HG03135 (cell line): ENCODE measurements around the gene TUBG1.
"Not testable (repeated sequence)": the region's sequence is repeated elsewhere in the genome, so short reads cannot be mapped to it uniquely, and the experiment has no call there.

ENCODE experiments used
- ATAC-seq: cut with Tn5 transposase; IDR thresholded peaks from one replicate; pipeline ENCODE4 v1.9.1; 2021; ENCODE audit warnings: mild to moderate bottlenecking, moderate library complexity; ENCODE audit not compliant: unreplicated experiment

The TUBG1 gene

GRCh38 chr17:42578282-42578869 lies 31.1 kb upstream of the TUBG1 start:
- ATAC-seq, result peak; percentile 55

GRCh38 chr17:42579794-42580551 lies 29.5 kb upstream of the TUBG1 start:
- no peak for ATAC-seq

- ATAC-seq, result no peak
These were observed 27.7 kb upstream of the TUBG1 start for GRCh38 chr17:42581744-42582270.

GRCh38 chr17:42584880-42585279 lies 24.6 kb upstream of the TUBG1 start:
- ATAC-seq, result no peak

- no peak for ATAC-seq
These were observed 24.1 kb upstream of the TUBG1 start for GRCh38 chr17:42585353-42585752.

DNA sequence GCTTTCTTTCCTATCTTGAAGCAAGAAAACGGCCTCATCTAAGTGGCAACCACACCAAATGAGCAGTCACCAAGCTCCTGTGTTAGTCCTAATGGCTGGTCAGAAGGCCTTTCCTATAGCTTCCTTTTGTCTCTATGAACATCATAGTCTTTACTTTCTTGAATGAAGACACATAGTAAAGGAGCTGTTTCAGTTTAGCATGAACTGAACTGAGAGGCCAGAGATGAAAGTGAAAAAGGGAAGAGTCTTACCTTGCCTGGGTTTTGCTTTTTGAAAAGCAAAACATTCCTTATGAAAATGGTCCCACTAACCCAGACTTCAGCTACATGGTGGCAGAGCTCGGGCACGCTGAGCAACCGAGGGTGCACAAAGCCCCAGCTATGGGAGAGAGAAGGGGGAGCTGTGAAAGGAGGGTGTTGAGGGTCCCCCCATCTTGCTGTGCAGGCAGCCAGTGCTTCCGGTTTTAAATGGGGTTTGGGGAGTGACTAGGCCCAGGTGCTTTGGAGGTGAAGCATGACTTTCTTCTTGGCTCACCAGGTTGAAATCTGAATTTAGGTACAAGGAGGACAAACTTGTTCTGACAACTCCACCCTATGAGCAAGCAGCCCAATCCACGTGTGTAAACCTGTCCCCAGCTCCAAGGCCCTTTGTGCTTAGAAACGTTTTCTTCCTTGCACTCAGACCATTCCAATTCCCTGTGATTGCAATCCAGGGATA lies 22.8 kb upstream of the TUBG1 start:
- no peak for ATAC-seq

- ATAC-seq, result no peak
These were observed 18.6 kb upstream of the TUBG1 start for GRCh38 chr17:42590886-42591285.

DNA sequence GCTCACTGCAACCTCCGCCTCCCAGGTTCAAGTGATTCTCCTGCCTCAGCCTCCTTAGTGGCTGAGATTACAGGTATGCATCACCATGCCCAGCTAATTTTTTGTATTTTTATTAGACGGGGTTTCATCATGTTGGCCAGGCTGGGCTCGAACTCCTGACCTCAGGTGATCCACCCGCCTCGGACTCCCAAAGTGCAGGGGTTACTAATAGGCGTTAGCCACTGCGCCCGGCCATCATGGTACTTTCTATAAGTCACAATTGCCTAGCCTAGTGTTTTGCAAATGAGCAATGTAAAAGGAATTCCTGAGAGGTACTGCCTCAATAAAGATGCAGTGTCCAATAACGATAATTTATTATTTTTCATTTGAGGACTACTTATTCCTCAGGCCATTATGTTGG lies 18.1 kb upstream of the TUBG1 start:
- ATAC-seq, result no peak

- ATAC-seq, result no peak
These were observed 13.1 kb upstream of the TUBG1 start for GRCh38 chr17:42596386-42596785.

DNA sequence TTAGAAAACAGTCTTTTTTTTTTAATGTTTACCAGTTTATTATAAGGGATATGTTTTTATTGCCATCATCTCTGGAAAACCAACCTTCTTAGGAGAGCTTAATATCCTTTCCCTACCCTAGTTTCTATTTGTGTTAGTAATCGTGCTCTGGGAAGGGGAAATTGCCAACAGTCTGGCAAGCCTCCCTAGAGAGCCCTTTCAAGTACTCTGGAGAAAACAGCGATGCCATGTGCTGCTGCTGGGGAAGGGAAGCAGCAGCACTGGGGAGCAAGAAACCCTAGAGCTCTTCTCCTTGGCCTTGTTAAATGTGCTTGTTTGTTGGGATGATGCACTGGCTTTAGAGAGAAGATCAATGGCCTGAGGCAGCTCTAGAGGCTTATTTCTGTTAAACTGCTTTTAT lies 10.6 kb upstream of the TUBG1 start:
- no peak for ATAC-seq

DNA sequence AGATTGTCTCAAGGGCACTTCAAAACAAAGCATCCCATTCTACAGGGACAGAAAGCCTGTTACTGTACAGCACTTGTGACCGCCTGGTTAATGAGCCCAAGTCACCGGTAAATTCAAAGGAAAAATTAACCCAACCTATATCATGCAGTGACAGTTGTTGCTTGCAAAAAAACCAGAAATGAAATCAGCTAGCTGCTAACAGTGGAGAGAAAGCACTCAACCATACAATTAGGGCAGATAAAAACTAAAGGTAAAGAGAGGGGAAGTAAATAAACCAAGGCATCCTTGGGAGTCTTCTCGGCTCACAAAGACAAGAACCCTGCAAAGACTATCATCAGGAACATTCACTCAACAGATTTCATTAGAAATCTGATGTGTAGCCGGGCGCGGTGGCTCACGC lies 6.2 kb upstream of the TUBG1 start:
- ATAC-seq, result no peak

DNA sequence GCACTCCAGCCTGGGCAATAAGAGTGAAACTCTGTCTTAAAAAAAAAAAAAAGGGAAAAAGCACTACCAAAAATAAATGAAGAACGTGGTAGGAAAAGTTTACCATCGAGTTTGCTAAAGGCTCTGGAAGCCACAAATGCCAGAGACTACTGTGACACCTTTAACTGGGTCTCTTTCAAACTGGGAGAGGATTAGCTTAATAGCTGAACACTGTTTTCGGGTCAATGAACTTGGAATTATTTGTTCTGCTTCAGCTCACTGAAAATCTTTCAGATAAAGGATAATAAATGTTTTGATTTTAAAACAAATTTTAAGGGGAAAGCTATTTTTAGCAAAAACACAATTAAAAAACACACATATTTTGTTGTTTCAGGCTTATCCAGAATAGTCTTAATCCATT lies 1.7 kb upstream of the TUBG1 start:
- no peak for ATAC-seq

DNA sequence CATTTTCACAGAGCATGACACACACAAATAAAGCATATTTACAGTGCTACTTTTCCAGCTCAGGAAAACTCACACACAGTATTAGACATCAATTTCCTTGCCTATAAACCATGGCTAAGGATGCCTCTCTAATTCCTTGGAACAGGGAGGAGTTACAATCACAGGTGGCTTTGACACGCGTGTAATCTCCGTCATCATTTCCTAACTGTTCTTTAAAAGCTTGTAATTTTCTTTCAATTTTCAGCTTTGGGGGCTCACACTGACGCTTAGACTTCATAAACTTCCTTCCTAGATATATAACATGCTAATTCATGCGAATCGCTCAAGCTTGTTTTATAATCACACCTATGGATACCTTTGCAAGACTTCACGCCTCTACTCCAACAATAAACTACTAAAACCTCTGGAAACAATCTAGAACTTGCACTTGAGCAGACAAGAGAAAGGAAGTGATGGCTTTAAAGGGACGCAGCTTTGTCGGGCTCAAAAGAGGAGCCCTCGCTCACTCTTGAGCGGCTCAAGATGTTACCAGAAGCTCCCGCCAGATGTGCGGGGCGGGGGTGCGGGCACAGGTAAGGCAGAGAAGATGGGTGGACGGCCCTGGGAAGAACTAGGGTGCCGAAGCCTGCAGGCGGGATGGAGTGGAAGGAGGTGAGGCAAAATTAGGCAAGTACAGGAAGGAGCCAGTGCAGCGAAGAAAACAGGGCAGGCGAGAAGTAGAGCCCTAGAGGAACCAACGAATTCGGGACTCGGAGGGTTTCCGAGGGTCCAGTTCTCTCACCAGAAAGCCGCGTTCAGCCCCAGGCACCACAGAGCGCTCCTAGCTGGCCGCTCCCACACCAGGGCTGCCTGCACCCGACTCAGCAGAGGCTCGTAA lies 940 bp upstream of the TUBG1 start:
- ATAC-seq, result peak; percentile 45

DNA sequence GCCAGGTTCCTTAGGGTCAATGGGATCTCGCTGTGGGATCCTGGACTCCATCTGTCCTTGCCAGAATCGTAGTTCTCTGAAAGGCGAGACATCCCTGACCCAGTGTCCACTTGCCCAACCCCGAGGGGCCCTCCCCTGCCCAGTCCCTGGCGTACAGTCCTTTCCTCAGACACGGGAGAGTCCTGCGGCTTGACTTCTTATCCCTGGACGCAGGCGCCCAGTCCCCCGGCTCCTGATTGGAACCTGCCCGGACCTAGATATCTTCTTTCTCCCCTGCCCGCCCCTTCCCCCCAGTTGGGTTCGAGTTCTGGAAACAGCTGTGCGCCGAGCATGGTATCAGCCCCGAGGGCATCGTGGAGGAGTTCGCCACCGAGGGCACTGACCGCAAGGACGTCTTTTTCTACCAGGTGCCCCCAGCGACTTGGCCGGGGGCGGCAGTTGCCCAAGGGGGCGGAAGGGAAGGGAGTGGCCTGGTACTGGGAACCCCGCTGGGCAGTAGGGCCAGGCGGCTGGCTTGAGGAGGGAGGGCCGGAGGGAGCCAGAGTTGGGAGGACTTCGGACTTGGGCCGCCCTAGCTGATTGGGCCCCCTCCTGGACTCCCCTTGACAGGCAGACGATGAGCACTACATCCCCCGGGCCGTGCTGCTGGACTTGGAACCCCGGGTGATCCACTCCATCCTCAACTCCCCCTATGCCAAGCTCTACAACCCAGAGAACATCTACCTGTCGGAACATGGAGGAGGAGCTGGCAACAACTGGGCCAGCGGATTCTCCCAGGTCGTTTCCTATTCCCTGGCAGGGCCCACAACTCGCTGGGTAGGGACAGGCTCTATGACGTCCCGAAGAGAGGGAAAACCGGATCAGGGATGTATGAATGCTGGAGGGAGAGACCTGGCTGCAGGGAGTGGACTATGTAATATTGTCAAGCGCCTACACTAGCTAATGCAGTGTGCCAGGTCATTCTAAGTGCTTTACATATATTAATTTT lies 625 bp downstream of the TUBG1 start:
- not testable (repeated sequence) for ATAC-seq

- no peak for ATAC-seq
These were observed 2.5 kb downstream of the TUBG1 start for GRCh38 chr17:42612013-42612412.

DNA sequence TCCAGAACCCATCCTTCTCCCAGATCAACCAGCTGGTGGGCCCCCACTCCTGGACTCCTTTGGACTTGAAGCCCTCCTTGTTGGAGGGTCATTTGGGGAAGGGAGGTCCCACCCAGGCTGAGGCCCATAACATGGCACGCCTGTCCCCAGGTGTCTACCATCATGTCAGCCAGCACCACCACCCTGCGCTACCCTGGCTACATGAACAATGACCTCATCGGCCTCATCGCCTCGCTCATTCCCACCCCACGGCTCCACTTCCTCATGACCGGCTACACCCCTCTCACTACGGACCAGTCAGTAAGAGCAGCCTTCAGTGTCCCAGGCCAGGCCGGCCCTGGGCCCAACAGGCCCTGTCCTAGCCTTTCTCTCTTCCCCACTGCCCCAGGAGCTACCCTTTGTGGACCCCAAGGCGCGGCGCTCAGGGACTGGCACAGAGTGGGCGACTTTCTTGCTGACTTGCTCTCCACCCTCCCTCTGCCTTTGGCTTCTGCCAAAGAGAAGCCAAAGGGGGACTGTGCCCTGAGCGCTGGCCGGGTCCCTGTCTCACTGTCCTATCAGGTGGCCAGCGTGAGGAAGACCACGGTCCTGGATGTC lies 4.3 kb downstream of the TUBG1 start:
- ATAC-seq, result no peak

- peak; percentile 11 for ATAC-seq
These were observed 8.5 kb downstream of the TUBG1 start for GRCh38 chr17:42617956-42618431.

- ATAC-seq, result peak; percentile 65
These were observed 9.1 kb downstream of the TUBG1 start for GRCh38 chr17:42618442-42619150.
